PC-3 (cell line): ENCODE data around the gene ATP1B1.

Experiments
- EZH2 ChIP-seq: fragments of 300-600 bp; sonication (generic); IDR thresholded peaks from one replicate; pipeline ENCODE4 v1.6.1; 2017; ENCODE audit warnings: antibody characterized with exemption, mild to moderate bottlenecking, low read length; ENCODE audit not compliant: unreplicated experiment
- EZH2phosphoT487 ChIP-seq: fragments of 300-600 bp; sonication (generic); IDR thresholded peaks from 2 replicates; pipeline ENCODE4 v1.6.1; 2018; ENCODE audit warnings: mild to moderate bottlenecking, antibody characterized with exemption, low read length, borderline replicate concordance
- TF ChIP-seq, protein P1 (sequence below): fragments of 300-600 bp; sonication (generic); conservative IDR thresholded peaks from 2 replicates; pipeline ENCODE4 v1.5.1; 2017; ENCODE audit warnings: antibody characterized with exemption, low read depth, mild to moderate bottlenecking, low read length

GRCh38 chr1:169106921-169107602 is 572 bp downstream of the ATP1B1 start:
- TF ChIP-seq, protein P1, sequence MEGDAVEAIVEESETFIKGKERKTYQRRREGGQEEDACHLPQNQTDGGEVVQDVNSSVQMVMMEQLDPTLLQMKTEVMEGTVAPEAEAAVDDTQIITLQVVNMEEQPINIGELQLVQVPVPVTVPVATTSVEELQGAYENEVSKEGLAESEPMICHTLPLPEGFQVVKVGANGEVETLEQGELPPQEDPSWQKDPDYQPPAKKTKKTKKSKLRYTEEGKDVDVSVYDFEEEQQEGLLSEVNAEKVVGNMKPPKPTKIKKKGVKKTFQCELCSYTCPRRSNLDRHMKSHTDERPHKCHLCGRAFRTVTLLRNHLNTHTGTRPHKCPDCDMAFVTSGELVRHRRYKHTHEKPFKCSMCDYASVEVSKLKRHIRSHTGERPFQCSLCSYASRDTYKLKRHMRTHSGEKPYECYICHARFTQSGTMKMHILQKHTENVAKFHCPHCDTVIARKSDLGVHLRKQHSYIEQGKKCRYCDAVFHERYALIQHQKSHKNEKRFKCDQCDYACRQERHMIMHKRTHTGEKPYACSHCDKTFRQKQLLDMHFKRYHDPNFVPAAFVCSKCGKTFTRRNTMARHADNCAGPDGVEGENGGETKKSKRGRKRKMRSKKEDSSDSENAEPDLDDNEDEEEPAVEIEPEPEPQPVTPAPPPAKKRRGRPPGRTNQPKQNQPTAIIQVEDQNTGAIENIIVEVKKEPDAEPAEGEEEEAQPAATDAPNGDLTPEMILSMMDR, result no peak
- TF ChIP-seq EZH2 (no peak), EZH2phosphoT487 (no peak)
